ENCODE data around the gene PITPNB.

DNA sequence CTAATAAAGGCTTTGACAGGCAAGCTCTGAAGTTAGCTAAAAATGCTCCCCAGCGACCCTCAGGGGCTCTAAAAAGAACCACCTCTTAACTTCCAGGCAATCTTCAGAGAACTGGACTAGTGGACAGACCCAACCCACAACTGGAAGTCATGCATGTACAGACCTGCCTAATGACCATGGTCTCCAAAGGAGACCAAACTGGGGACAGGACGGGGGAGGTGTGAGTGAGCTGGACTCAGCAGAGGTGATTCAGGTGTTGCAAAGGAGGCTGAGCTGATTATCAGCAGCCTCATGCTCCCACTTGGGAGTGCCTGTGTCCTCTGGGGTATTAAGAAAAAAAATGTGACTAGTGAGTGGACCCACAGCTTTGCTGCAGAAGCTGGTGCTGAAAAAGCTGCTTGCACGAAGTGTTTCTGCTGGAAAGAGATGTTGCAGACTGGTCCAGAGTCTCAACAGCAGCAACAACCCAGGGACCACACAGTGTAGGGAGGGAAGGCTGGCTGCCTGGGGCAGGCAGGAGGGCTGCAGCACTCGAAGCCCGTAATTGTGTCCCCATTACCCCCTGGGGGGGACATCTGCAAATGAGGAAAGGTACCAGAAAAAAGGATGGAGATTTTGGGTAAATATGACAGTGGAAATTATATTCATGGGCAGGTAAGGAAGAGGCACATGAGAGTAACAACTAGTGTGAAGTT is 35.3 kb downstream of the PITPNB start:
- TF ChIP-seq POLR2A (IDR thresholded peaks at IDR 0.05) (no peak), POLR2AphosphoS5 (IDR thresholded peaks at IDR 0.05) (no peak), EP300 (IDR thresholded peaks at IDR 0.05) (no peak)
- TF ChIP-seq, protein P1, sequence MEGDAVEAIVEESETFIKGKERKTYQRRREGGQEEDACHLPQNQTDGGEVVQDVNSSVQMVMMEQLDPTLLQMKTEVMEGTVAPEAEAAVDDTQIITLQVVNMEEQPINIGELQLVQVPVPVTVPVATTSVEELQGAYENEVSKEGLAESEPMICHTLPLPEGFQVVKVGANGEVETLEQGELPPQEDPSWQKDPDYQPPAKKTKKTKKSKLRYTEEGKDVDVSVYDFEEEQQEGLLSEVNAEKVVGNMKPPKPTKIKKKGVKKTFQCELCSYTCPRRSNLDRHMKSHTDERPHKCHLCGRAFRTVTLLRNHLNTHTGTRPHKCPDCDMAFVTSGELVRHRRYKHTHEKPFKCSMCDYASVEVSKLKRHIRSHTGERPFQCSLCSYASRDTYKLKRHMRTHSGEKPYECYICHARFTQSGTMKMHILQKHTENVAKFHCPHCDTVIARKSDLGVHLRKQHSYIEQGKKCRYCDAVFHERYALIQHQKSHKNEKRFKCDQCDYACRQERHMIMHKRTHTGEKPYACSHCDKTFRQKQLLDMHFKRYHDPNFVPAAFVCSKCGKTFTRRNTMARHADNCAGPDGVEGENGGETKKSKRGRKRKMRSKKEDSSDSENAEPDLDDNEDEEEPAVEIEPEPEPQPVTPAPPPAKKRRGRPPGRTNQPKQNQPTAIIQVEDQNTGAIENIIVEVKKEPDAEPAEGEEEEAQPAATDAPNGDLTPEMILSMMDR (IDR thresholded peaks at IDR 0.05) = no peak
